ENCODE measurements around the gene TRPM3.

- TF ChIP-seq POLR2A (IDR thresholded peaks at IDR 0.05): no peak
- TF ChIP-seq, protein P1, sequence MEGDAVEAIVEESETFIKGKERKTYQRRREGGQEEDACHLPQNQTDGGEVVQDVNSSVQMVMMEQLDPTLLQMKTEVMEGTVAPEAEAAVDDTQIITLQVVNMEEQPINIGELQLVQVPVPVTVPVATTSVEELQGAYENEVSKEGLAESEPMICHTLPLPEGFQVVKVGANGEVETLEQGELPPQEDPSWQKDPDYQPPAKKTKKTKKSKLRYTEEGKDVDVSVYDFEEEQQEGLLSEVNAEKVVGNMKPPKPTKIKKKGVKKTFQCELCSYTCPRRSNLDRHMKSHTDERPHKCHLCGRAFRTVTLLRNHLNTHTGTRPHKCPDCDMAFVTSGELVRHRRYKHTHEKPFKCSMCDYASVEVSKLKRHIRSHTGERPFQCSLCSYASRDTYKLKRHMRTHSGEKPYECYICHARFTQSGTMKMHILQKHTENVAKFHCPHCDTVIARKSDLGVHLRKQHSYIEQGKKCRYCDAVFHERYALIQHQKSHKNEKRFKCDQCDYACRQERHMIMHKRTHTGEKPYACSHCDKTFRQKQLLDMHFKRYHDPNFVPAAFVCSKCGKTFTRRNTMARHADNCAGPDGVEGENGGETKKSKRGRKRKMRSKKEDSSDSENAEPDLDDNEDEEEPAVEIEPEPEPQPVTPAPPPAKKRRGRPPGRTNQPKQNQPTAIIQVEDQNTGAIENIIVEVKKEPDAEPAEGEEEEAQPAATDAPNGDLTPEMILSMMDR (IDR thresholded peaks at IDR 0.05): no peak
These were observed 49.8 kb downstream of the TRPM3 start for GRCh38 chr9:71071633-71072032.

Measured in adrenal gland (tissue), 5 donors.